DMS 273 treated with DMSO at 0.1 percent for 48 hours (cell line): Measurements from ENCODE around the gene TTC9B.
"Not testable (repeated sequence)": the region's sequence is repeated elsewhere in the genome, so short reads cannot be mapped to it uniquely, and the experiment has no call there.

Experiments used
- DNase-seq: peaks from one replicate; lab custom pipeline; 2025; lab: John Stamatoyannopoulos, UW

The TTC9B gene

GRCh38 chr19:40214936-40215335 is 3.2 kb downstream of the TTC9B start:
- no peak for DNase-seq

GRCh38 chr19:40213882-40214570 is 4.2 kb downstream of the TTC9B start:
- no peak for DNase-seq

GRCh38 chr19:40213251-40213829 is 4.8 kb downstream of the TTC9B start:
- no peak for DNase-seq

- no peak for DNase-seq
Measured at GRCh38 chr19:40210889-40211288, 7.3 kb downstream of the TTC9B start.

GRCh38 chr19:40208602-40209001 is 9.6 kb downstream of the TTC9B start:
- no peak for DNase-seq

GRCh38 chr19:40205760-40206159 is 12.4 kb downstream of the TTC9B start:
- no peak for DNase-seq

- no peak for DNase-seq
Measured at GRCh38 chr19:40204381-40204780, 13.8 kb downstream of the TTC9B start.

GRCh38 chr19:40200341-40201099 is 17.7 kb downstream of the TTC9B start:
- no peak for DNase-seq

- no peak for DNase-seq
Measured at GRCh38 chr19:40198272-40198990, 19.8 kb downstream of the TTC9B start.

GRCh38 chr19:40193587-40193849 is 24.7 kb downstream of the TTC9B start:
- no peak for DNase-seq

GRCh38 chr19:40192758-40193586 is 25.2 kb downstream of the TTC9B start:
- no peak for DNase-seq

- DNase-seq = no peak
Measured at GRCh38 chr19:40191836-40192646, 26.1 kb downstream of the TTC9B start.

GRCh38 chr19:40190891-40191835 is 27.0 kb downstream of the TTC9B start, which contains the start of gene MAP3K10:
Gene MAP3K10, plus strand, starts transcription at chr19:40191426. Its CDS starts 606 bp downstream, at chr19:40192032.
- peak; percentile 34 for DNase-seq

GRCh38 chr19:40184273-40184672 is 33.9 kb downstream of the TTC9B start:
- DNase-seq = no peak

GRCh38 chr19:40178756-40179155 is 39.4 kb downstream of the TTC9B start:
- no peak for DNase-seq

- no peak for DNase-seq
Measured at GRCh38 chr19:40177286-40178070, 40.7 kb downstream of the TTC9B start.

GRCh38 chr19:40175820-40176219 is 42.4 kb downstream of the TTC9B start:
- DNase-seq = no peak

- no peak for DNase-seq
Measured at GRCh38 chr19:40174092-40174491, 44.1 kb downstream of the TTC9B start.

GRCh38 chr19:40171293-40171692 is 46.9 kb downstream of the TTC9B start:
- DNase-seq = not testable (repeated sequence)
